Activated CD4-positive, alpha-beta T cell treated with anti-CD3 and anti-CD28 coated beads for 24 hours (primary cell): Measurements from ENCODE around the gene SLC47A1.
"Not testable (repeated sequence)": the region's sequence is repeated elsewhere in the genome, so short reads cannot be mapped to it uniquely, and the experiment has no call there.

Source experiments
- DNase-seq, 2 donors: peaks; one replicate each; pipeline ENCODE4 v3.0.0-alpha.2; 2020; ENCODE audit warnings: low read depth in 2 of 2

SLC47A1 gene

GRCh38 chr17:19519388-19520291 is 14.0 kb upstream of the SLC47A1 start:
- not testable (repeated sequence) for DNase-seq

GRCh38 chr17:19520641-19521040 is 13.0 kb upstream of the SLC47A1 start:
- DNase-seq = no peak

- DNase-seq = no peak
These were observed 10.0 kb upstream of the SLC47A1 start for GRCh38 chr17:19523690-19524089.

- DNase-seq = not testable (repeated sequence)
These were observed 6.7 kb upstream of the SLC47A1 start for GRCh38 chr17:19526950-19527349.

- DNase-seq = no peak
These were observed 1.7 kb upstream of the SLC47A1 start for GRCh38 chr17:19531780-19532501.

- no peak for DNase-seq
These were observed 477 bp upstream of the SLC47A1 start for GRCh38 chr17:19533036-19533717.

GRCh38 chr17:19534562-19535149 is 1.0 kb downstream of the SLC47A1 start:
- no peak for DNase-seq

- no peak for DNase-seq
These were observed 3.5 kb downstream of the SLC47A1 start for GRCh38 chr17:19537111-19537510.

- DNase-seq = no peak
These were observed 4.7 kb downstream of the SLC47A1 start for GRCh38 chr17:19538095-19539039.

GRCh38 chr17:19539040-19539399 is 5.4 kb downstream of the SLC47A1 start:
- no peak for DNase-seq

- DNase-seq = no peak
These were observed 6.2 kb downstream of the SLC47A1 start for GRCh38 chr17:19539841-19540311.

- DNase-seq = no peak
These were observed 7.2 kb downstream of the SLC47A1 start for GRCh38 chr17:19540706-19541370.

GRCh38 chr17:19541445-19541844 is 7.8 kb downstream of the SLC47A1 start:
- no peak for DNase-seq

- no peak for DNase-seq
These were observed 8.6 kb downstream of the SLC47A1 start for GRCh38 chr17:19542247-19542646.

GRCh38 chr17:19544366-19544765 is 10.7 kb downstream of the SLC47A1 start:
- no peak for DNase-seq

GRCh38 chr17:19546289-19547065 is 12.8 kb downstream of the SLC47A1 start:
- DNase-seq = no peak

- no peak for DNase-seq
These were observed 16.3 kb downstream of the SLC47A1 start for GRCh38 chr17:19549746-19550623.

GRCh38 chr17:19551165-19551564 is 17.5 kb downstream of the SLC47A1 start:
- no peak for DNase-seq
